ENCODE measurements around the gene MYLK. TPM values are rescaled to one million over a fixed set of nuclear protein-coding genes. Genes with fewer than 3 reads are reported as not detected.

MYLK gene
- total RNA-seq, 1 donor from 2014 or later: 11.1 TPM

DNA sequence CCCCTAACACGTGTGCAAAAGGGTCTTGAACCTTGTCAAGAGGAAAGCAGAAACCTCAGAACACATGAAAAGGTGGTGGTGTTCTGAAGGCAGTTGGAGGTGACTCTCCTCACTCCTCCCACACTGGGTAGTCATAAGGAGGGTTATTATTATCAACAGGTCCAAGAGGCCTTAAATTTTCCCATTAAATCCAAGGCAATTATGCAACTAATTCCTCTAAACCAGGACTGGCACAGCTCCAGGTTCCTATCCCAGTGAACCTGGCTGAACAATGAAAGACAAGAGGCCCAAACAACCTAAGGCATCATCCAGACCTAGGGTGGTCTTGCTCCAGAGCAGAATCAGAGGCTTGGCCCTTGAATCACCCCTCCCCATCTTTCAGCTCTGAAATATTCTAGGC lies 15.0 kb downstream of the MYLK start:
- Histone ChIP-seq H3K9me3 (replicated peaks) (peaks cover 10% of the 10 kb centered on the region), H3K36me3 (no peaks in the 10 kb centered on the region), H3K4me1 (no peaks in the 10 kb centered on the region), H3K27ac (replicated peaks) (no peak overlapping the region), H3K27me3 (ENCODE audit: low read depth) (no peaks in the 10 kb centered on the region), H3K4me3 (no peak overlapping the region)
- TF ChIP-seq, protein P1, sequence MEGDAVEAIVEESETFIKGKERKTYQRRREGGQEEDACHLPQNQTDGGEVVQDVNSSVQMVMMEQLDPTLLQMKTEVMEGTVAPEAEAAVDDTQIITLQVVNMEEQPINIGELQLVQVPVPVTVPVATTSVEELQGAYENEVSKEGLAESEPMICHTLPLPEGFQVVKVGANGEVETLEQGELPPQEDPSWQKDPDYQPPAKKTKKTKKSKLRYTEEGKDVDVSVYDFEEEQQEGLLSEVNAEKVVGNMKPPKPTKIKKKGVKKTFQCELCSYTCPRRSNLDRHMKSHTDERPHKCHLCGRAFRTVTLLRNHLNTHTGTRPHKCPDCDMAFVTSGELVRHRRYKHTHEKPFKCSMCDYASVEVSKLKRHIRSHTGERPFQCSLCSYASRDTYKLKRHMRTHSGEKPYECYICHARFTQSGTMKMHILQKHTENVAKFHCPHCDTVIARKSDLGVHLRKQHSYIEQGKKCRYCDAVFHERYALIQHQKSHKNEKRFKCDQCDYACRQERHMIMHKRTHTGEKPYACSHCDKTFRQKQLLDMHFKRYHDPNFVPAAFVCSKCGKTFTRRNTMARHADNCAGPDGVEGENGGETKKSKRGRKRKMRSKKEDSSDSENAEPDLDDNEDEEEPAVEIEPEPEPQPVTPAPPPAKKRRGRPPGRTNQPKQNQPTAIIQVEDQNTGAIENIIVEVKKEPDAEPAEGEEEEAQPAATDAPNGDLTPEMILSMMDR (IDR thresholded peaks at IDR 0.05; ENCODE audit: borderline replicate concordance): no peak
- intact Hi-C loops (cut with micrococcal nuclease): no loop called here
- no peak for DNase-seq

DNA sequence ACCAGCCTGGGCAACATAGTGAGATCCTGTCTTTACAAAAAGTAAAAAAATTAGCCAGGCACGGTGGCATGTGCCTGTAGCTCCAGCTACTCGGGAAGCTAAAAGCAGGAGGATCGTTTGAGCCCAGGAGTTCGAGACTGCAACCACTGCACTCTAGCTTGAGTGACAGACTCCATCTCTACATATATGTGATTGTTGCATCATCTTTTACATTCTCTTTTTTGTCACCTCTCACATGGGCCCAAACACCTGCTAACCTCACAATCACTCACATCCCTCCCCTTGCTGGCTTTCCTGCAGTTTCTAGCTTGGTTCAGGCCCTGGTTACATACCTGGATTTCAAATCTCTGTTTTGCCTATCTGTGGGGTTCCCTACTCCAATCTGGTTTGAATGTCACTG lies 19.4 kb downstream of the MYLK start:
- H3K36me3 ChIP-seq: no peaks in the 10 kb centered on the region
- TF ChIP-seq, protein P1 (IDR thresholded peaks at IDR 0.05; ENCODE audit: borderline replicate concordance): no peak
- DNase-seq: no peak
- intact Hi-C loops (cut with micrococcal nuclease): no loop called here
- no peak overlapping the region for H3K4me3 ChIP-seq
- no peaks in the 10 kb centered on the region for H3K4me1 ChIP-seq
- H3K27me3 ChIP-seq (ENCODE audit: low read depth): no peaks in the 10 kb centered on the region
- H3K9me3 ChIP-seq (replicated peaks): peaks cover 10% of the 10 kb centered on the region
- H3K27ac ChIP-seq (replicated peaks): no peak overlapping the region

DNA sequence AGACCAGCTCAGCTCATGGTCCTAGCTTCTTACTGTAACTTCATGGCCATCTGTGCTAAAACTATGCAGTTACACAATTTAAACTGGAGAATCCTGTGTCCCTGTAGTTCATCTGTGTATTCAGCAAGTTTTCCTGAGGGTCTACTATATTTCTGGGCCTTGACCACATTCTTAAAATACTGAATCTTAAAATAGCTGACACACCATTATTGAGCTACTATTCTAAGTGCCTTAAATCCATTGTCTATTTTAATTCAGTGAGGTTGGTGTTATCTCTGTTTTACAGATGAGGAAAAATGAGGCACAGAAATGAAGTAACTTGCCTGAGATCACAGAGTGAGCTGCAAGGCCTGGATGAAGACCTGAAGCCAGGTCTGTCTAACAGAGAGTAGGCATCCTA lies 22.0 kb downstream of the MYLK start:
- Histone ChIP-seq H3K36me3 (no peaks in the 10 kb centered on the region), H3K4me1 (no peaks in the 10 kb centered on the region), H3K9me3 (replicated peaks) (peaks cover 10% of the 10 kb centered on the region), H3K4me3 (no peak overlapping the region), H3K27me3 (ENCODE audit: low read depth) (no peaks in the 10 kb centered on the region), H3K27ac (replicated peaks) (no peak overlapping the region)
- intact Hi-C loops (cut with micrococcal nuclease): no loop called here
- no peak for DNase-seq
- TF ChIP-seq, protein P1 (IDR thresholded peaks at IDR 0.05; ENCODE audit: borderline replicate concordance): no peak

DNA sequence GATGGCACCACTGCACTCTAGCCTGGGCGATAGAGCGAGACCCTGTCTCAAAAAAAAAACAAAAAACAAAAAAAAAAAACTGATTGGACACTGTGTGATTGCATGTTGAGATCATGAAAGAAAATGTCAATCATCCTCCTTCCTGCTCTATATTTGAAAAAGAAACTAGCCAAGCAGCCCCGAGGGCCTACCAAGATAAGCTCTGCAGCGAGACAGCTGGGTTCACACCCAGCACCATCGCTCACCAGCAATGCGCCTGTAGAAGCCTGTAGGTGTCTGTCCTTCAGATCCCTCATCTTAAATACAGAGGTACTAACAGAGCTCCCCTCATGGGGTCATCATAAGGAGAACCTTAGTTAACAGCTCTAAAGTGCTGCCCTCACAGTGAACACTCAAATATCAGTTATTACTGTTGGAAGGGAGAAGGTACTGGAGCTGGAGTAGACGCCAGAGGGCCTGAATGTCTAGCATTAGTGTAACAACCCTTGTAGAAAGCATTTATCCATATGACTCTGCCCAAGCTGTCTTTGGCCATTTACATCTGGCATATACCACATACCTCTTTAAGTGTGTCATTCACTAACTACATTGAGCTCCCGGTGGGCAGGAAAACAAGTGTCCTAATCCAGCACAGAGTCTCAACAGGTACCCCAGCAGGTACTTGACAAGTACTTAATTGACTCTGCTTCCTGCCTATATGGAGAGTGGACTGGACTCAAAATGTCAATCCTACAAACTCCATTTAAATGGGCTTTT lies 22.9 kb downstream of the MYLK start:
- intact Hi-C loops (cut with micrococcal nuclease): no loop called here
- DNase-seq: no peak
- TF ChIP-seq, protein P1 (IDR thresholded peaks at IDR 0.05; ENCODE audit: borderline replicate concordance): no peak
- Histone ChIP-seq H3K4me3 (no peak overlapping the region), H3K36me3 (no peaks in the 10 kb centered on the region), H3K27ac (replicated peaks) (no peak overlapping the region), H3K27me3 (ENCODE audit: low read depth) (no peaks in the 10 kb centered on the region), H3K9me3 (replicated peaks) (peaks cover 10% of the 10 kb centered on the region), H3K4me1 (no peaks in the 10 kb centered on the region)

DNA sequence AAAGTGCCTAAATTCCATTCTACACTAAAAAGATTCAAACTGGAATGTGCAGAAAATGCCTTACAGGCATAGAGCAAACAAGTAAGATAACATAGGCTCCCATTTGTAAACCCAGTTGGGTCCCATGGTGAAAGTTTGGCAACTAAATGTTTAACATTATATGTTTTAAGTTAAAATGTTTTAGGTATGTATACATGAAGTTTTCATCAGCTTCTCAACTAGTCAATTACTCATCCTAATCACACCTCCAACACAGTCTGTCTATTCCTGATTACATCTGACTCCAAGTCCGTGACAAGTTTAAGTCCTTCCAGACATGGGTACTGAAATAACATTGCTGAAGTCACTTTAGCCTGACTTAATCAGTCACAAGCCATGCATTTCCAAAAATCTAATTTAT lies 25.0 kb downstream of the MYLK start:
- Histone ChIP-seq H3K27ac (replicated peaks) (no peak overlapping the region), H3K27me3 (ENCODE audit: low read depth) (no peaks in the 10 kb centered on the region), H3K4me3 (no peak overlapping the region), H3K36me3 (no peaks in the 10 kb centered on the region), H3K9me3 (replicated peaks) (peaks cover 16% of the 10 kb centered on the region), H3K4me1 (no peaks in the 10 kb centered on the region)
- no peak for DNase-seq
- intact Hi-C loops (cut with micrococcal nuclease): no loop called here
- TF ChIP-seq, protein P1 (IDR thresholded peaks at IDR 0.05; ENCODE audit: borderline replicate concordance): no peak

Measured in left ventricle myocardium inferior (tissue), 1 donor.